ENCODE results near the gene SUPT3H. TPM values are rescaled to one million over a fixed set of nuclear protein-coding genes. Genes with fewer than 3 reads are reported as not detected.

Gene SUPT3H
- total and polyA plus RNA-seq, 2 of the 13 experiments (the other 11 are each of a cell fraction or from before 2014, with no cell fraction given), result 11.9 to 36.1 TPM

GRCh38 chr6:44935693-44936300 lies 441.9 kb downstream of the SUPT3H start:
- in situ Hi-C loops (cut with HindIII; ENCODE audit: extremely low pct_ligation_motif_present, low pct_unique_long_range_greater_than_20kb) (no loop called here), intact Hi-C loops (cut with micrococcal nuclease; ENCODE audit: unreplicated experiment) (no loop called here)
- Histone ChIP-seq H3K9ac (ENCODE audit: insufficient read depth, low read depth, low read length) (no peak overlapping the region), H3K79me2 (ENCODE audit: insufficient read depth, low read length) (no peaks in the 10 kb centered on the region), H3K36me3 (replicated peaks in 1 of 2; ENCODE audit: control insufficient read depth in 1 of 2, insufficient read depth in 2 of 2, low read length in 2 of 2) (no peaks in the 10 kb centered on the region), H3K4me2 (ENCODE audit: low read depth, low read length) (no peak overlapping the region), H3K27ac (ENCODE audit: extremely low read length, insufficient read depth, low read length) (no peak overlapping the region), H2AFZ (ENCODE audit: low read length) (no peak overlapping the region), H3K4me1 (ENCODE audit: insufficient read depth, low read length) (peaks cover 13% of the 10 kb centered on the region), H3K4me3 (replicated peaks in 1 of 3; ENCODE audit: insufficient read depth in 1 of 3, low read depth in 2 of 3, low read length in 3 of 3) (no peak overlapping the region), H3K27me3 (ENCODE audit: control insufficient read depth in 1 of 2, insufficient read depth in 2 of 2, low read length in 2 of 2) (no peaks in the 10 kb centered on the region), H4K20me1 (ENCODE audit: insufficient read depth, low read length) (no peaks in the 10 kb centered on the region), H3K9me3 (ENCODE audit: low read length) (peaks cover 2% of the 10 kb centered on the region; the same call in 1 of the 2 replicates)
- DNase-seq (ENCODE audit: low spot score), result no peak
- TF ChIP-seq DR1 (CRISPR knock-in tag; IDR thresholded peaks at IDR 0.05) (no peak), BRCA1 (CRISPR knock-in tag; IDR thresholded peaks at IDR 0.05) (no peak), IRX3 (CRISPR knock-in tag; IDR thresholded peaks at IDR 0.05; ENCODE audit: borderline replicate concordance, low read depth) (no peak), ZNF883 (CRISPR knock-in tag; IDR thresholded peaks at IDR 0.05; ENCODE audit: not compliant biosample characterization) (no peak), ZNF747 (CRISPR knock-in tag; IDR thresholded peaks at IDR 0.05; ENCODE audit: borderline replicate concordance) (no peak), PPARG (CRISPR knock-in tag; conservative IDR thresholded peaks at IDR 0.05) (no peak)
- no TSS peak for BruUV-seq (replicated peaks)
- no peak for ATAC-seq
- ChIA-PET CTCF (ENCODE audit: low intra/inter-chr PET ratio, low total read pairs) (no interaction called here), POLR2A (no interaction called here)
- FAIRE-seq, result no peak
- 95% methylated on average over 2 of the region's 2 CpGs for WGBS (ENCODE audit: low lambda C conversion rate)

DNA sequence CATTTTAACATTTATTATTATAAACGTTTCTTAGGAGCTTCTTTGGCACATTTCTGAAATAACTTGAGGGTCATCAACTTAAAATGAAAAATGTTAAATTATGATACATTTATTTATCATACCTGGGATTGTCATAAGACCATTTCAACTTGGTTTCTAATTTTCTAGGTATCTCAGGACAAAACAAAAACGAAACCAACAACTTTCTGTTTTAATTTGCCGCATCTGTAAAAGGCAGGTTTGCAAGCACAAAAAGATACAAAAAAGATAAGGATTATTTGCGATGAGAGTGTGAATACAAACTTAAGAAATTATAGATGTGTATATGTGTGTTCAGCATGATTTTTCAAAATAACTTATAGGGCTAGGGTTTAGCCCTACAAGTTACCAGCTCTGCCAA lies 444.6 kb downstream of the SUPT3H start:
- Histone ChIP-seq H3K4me3 (replicated peaks in 1 of 3; ENCODE audit: insufficient read depth in 1 of 3, low read depth in 2 of 3, low read length in 3 of 3) (no peak overlapping the region), H3K27ac (ENCODE audit: extremely low read length, insufficient read depth, low read length) (no peak overlapping the region), H3K9ac (ENCODE audit: insufficient read depth, low read depth, low read length) (no peak overlapping the region), H3K9me3 (ENCODE audit: low read length) (no peaks in the 10 kb centered on the region), H4K20me1 (ENCODE audit: insufficient read depth, low read length) (no peaks in the 10 kb centered on the region), H3K27me3 (ENCODE audit: control insufficient read depth in 1 of 2, insufficient read depth in 2 of 2, low read length in 2 of 2) (no peaks in the 10 kb centered on the region), H3K36me3 (replicated peaks in 1 of 2; ENCODE audit: control insufficient read depth in 1 of 2, insufficient read depth in 2 of 2, low read length in 2 of 2) (no peaks in the 10 kb centered on the region), H2AFZ (ENCODE audit: low read length) (no peak overlapping the region), H3K4me1 (ENCODE audit: insufficient read depth, low read length) (no peaks in the 10 kb centered on the region), H3K79me2 (ENCODE audit: insufficient read depth, low read length) (no peaks in the 10 kb centered on the region), H3K4me2 (ENCODE audit: low read depth, low read length) (no peak overlapping the region)
- in situ Hi-C loops (cut with HindIII; ENCODE audit: extremely low pct_ligation_motif_present, low pct_unique_long_range_greater_than_20kb) (no loop called here), intact Hi-C loops (cut with micrococcal nuclease; ENCODE audit: unreplicated experiment) (no loop called here)
- no peak for ATAC-seq
- FAIRE-seq, result no peak
- no peak for TF ChIP-seq ZNF609 (CRISPR knock-in tag; IDR thresholded peaks at IDR 0.05; ENCODE audit: borderline replicate concordance)
- TF ChIP-seq ZNF552 (CRISPR knock-in tag; IDR thresholded peaks at IDR 0.05; ENCODE audit: borderline replicate concordance), result no peak
- no peak for TF ChIP-seq GLMP (CRISPR knock-in tag; IDR thresholded peaks at IDR 0.05; ENCODE audit: borderline replicate concordance)
- 84% methylated on average over 4 of the region's 4 CpGs for WGBS (ENCODE audit: low lambda C conversion rate)
- no peak for DNase-seq (ENCODE audit: low spot score)
- POLR2A ChIA-PET, result no interaction called here
- no TSS peak for BruUV-seq (replicated peaks)
- CTCF ChIA-PET (ENCODE audit: low intra/inter-chr PET ratio, low total read pairs), result no interaction called here

All from HepG2 (cell line).